Thyroid gland (tissue), 4 donors: ENCODE results near the gene PPP4C. TPM values are rescaled to one million over a fixed set of nuclear protein-coding genes. Genes with fewer than 3 reads are reported as not detected.

ENCODE experiments used
- DNase-seq, 2 donors: peaks; one replicate each; pipeline ENCODE4 v3.0.0-alpha.2; 2019
- H3K27ac ChIP-seq, 3 donors: fragments of 200-600 bp; sonication (generic); 1 replicate in 2 of 3; 2 replicates in 1 of 3; pipeline ENCODE4 v1.5.1; 2016 to 2019; ENCODE audit warnings: mild to moderate bottlenecking in 1 of 3, moderate library complexity in 1 of 3
- H3K27me3 ChIP-seq: fragments of 200-600 bp; sonication (generic); one replicate; pipeline ENCODE4 v1.5.1; 2019
- H3K36me3 ChIP-seq, 2 donors: fragments of 200-600 bp; sonication (generic); one replicate each; pipeline ENCODE4 v1.5.1; 2016 to 2019
- H3K4me1 ChIP-seq, 2 donors: fragments of 200-600 bp; sonication (generic); one replicate each; pipeline ENCODE4 v1.5.1; 2017 to 2019
- H3K4me3 ChIP-seq, 3 donors: fragments of 200-600 bp; sonication (generic); replicated peaks in 1 of 3; 1 replicate in 2 of 3; 2 replicates in 1 of 3; pipeline ENCODE4 v1.5.1; 2016; ENCODE audit warnings: mild to moderate bottlenecking in 1 of 3
- H3K9me3 ChIP-seq: fragments of 200-600 bp; sonication (generic); one replicate; pipeline ENCODE4 v1.5.1; 2017
- CTCF ChIP-seq, 6 experiments: fragments of 200-600 bp in 3 of 6; fragments of 450-650 bp in 3 of 6; sonication (generic) in 3 of 6; IDR thresholded peaks; one replicate each; pipeline ENCODE4 v1.5.1; 2016 to 2019; ENCODE audit warnings: antibody characterized with exemption in 6 of 6, mild to moderate bottlenecking in 2 of 6, inconsistent platforms in 1 of 6, moderate library complexity in 1 of 6
- POLR2A ChIP-seq, 2 donors: fragments of 450-650 bp; IDR thresholded peaks; one replicate each; pipeline ENCODE4 v1.6.1; 2017; ENCODE audit warnings: antibody characterized with exemption in 2 of 2, mild to moderate bottlenecking in 2 of 2, moderate library complexity in 1 of 2
- WGBS, 2 donors: methylation state at CpG; one replicate each; pipeline ENCODE4 v1.1.5; 2017; 5-methylcytosine and 5-hydroxymethylcytosine counted together
- intact Hi-C: fragments of 100-400 bp; cut with DNase I; formaldehyde crosslinking; loops from one replicate; pipeline ENCODE4 v1.15.1; 2023
- total RNA-seq, 4 donors: library from RNA; depleted of rRNA; stranded (reverse); fragments of >200 nt; gene quantifications; one replicate each; pipeline ENCODE4 v1.2.3, GENCODE V29; 2016

The PPP4C gene
- 10 to 100 TPM; 43.6 to 59.9 (median 50.8) TPM for total RNA-seq

DNA sequence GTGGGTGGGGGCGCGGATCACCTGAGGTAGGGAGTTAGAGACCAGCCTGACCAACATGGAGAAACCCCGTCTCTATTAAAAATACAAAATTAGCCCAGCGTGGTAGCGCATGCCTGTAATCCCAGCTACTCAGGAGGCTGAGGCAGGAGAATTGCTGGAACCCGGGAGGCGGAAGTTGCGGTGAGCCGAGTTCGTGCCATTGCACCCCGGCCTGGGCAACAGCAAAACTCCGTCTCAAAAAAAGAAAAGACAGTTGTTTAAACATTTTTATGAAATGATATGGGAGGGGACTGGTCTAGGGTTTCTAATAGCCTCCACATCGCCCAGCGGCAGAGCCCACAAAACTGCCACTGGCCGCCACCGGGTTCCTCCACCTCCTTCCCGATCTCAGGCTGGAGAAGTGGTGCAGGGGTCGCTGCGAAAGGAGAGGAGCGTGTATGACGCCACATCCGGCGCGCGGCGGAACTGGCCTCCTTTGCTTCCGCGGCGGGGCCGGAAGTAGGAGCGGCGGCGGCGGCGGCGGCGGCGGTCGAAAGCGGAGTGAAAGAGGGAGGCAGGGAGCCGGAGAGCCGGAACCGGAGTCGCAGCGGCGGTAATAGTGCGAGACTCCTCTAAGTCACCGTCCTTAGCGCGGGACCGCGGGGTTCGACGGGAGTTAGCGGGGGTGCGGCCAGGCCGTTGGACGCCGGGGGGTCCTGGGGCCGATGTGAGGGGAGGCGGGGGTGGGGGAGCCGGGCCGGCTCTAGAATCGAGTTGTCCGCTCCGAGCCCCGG is at the start of gene PPP4C:
Gene PPP4C, plus strand, starts transcription at position 492 of the 773 bp plus-strand sequence. CDS start 384 bp downstream, outside the sequence.
- peaks cover 20 to 27% of the 10 kb centered on the region in 2 donors for H3K36me3 ChIP-seq
- TF ChIP-seq POLR2A (IDR thresholded peaks at IDR 0.05) (peak; percentile 13 to 79), CTCF (IDR thresholded peaks at IDR 0.05) (no peak)
- H3K27me3 ChIP-seq = no peaks in the 10 kb centered on the region
- 2 to 3% methylated on average over 24 to 51 of the region's 67 CpGs for WGBS, 2 donors
- DNase-seq = peak; percentile 92 to 93
- intact Hi-C loops = no loop called here
- H3K4me1 ChIP-seq = peaks cover 12 to 17% of the 10 kb centered on the region in 2 donors
- peak within 1 kb of the TSS; percentile 77 to 92 (median 88) for H3K27ac ChIP-seq
- H3K9me3 ChIP-seq = no peaks in the 10 kb centered on the region
- H3K4me3 ChIP-seq = peak within 1 kb of the TSS; percentile 68 to 98 (median 92)

DNA sequence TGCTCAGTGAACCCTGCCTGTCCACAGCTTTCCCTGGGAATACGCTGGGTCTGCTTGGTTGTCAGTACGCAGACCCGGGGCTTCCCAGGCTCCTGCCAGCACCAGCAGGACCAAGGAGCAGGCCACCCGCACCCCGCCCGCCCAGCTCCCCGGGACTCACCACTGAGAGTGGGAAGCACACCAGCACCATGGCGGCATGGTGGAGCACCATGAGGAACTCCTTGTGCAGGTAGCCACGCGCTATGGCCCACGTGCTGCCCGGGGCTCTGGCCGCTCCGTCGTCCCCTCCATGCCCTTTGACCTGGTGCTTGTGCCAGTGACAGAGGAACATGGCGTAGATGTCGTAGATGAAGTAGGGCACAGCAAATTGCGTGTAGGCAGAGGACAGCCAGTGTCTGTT is 49.3 kb upstream of the PPP4C start:
- peaks cover 9% of the 10 kb centered on the region for H3K27me3 ChIP-seq
- peaks cover 4 to 5% of the 10 kb centered on the region in 2 donors for H3K4me1 ChIP-seq
- intact Hi-C loops = loop anchor here (10.0 kb wide), 1 partner anchor 192 kb away; no protein-coding TSS in a partner anchor
- TF ChIP-seq CTCF (IDR thresholded peaks at IDR 0.05) = no peak
- no peak for TF ChIP-seq POLR2A (IDR thresholded peaks at IDR 0.05)
- DNase-seq = no peak
- no peak overlapping the region for H3K27ac ChIP-seq
- no peaks in the 10 kb centered on the region for H3K36me3 ChIP-seq
- no peak overlapping the region for H3K4me3 ChIP-seq
- WGBS, 2 donors = 84 to 92% methylated on average over 17 to 18 of the region's 18 CpGs
- no peaks in the 10 kb centered on the region for H3K9me3 ChIP-seq

- no peaks in the 10 kb centered on the region for H3K36me3 ChIP-seq
- no peak for DNase-seq
- peaks cover 0 to 5% of the 10 kb centered on the region in 2 donors for H3K4me1 ChIP-seq
- H3K4me3 ChIP-seq = no peak overlapping the region
- H3K27ac ChIP-seq = no peak overlapping the region
- peaks cover 14% of the 10 kb centered on the region for H3K27me3 ChIP-seq
- H3K9me3 ChIP-seq = no peaks in the 10 kb centered on the region
- intact Hi-C loops = loop anchor here (10.0 kb wide), 1 partner anchor 193 kb away; no protein-coding TSS in a partner anchor
- no peak for TF ChIP-seq POLR2A (IDR thresholded peaks at IDR 0.05)
- TF ChIP-seq CTCF (IDR thresholded peaks at IDR 0.05) = no peak
- 45 to 52% methylated on average over 12 to 13 of the region's 13 CpGs for WGBS, 2 donors
Measured at GRCh38 chr16:30027588-30028437, 48.0 kb upstream of the PPP4C start.

GRCh38 chr16:30028438-30029076 is 47.2 kb upstream of the PPP4C start:
- no peaks in the 10 kb centered on the region for H3K36me3 ChIP-seq
- intact Hi-C loops = loop anchor here (10.0 kb wide), 1 partner anchor 194 kb away; no protein-coding TSS in a partner anchor
- H3K4me1 ChIP-seq = peaks cover 0 to 5% of the 10 kb centered on the region in 2 donors
- H3K27me3 ChIP-seq = peaks cover 15% of the 10 kb centered on the region
- WGBS, 2 donors = 13 to 14% methylated on average over 12 to 15 of the region's 18 CpGs
- H3K27ac ChIP-seq = no peak overlapping the region
- peak; percentile 27 to 31 for DNase-seq
- no peak overlapping the region for H3K4me3 ChIP-seq
- TF ChIP-seq CTCF (IDR thresholded peaks at IDR 0.05) = no peak
- no peak for TF ChIP-seq POLR2A (IDR thresholded peaks at IDR 0.05)
- no peaks in the 10 kb centered on the region for H3K9me3 ChIP-seq
